ENCODE data around the gene CELF2.
A peak's percentile ranks its signal among the peaks of the same experiment; 100 is the strongest.

Gene CELF2

GRCh38 chr10:11112718-11113117, 95.0 kb downstream of the CELF2 start:
- TF ChIP-seq POLR2AphosphoS5 (IDR thresholded peaks at IDR 0.05; ENCODE audit: low read depth, low read length) (no peak), REST (IDR thresholded peaks at IDR 0.05; ENCODE audit: insufficient read depth in 1 of 2, low read depth in 2 of 2, low read length in 2 of 2) (no peak), SIN3A (IDR thresholded peaks at IDR 0.05; ENCODE audit: borderline replicate concordance, insufficient read depth, low read length) (no peak), FOXP2 (optimal IDR thresholded peaks at IDR 0.05; ENCODE audit: borderline replicate concordance, extremely low read depth, extremely low read length, insufficient read depth) (peak; percentile 35)

DNA sequence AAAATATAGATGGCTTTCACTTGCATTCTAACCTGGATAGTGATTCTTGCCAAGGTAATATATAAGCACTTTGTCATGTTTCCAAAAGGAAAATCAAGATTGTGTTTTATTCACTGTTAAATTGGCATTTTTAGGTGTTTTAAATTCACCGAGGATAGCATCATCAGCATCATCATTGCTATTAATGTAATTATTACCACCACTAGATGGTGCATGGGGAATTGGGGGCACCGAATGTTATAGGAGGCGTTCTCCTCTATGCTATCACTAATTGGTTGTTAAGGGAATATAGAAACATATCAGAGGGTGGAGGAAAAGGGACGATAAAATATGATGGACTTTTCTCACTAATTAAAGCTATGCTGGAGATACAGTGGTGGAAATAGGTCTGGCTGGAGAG, 95.5 kb downstream of the CELF2 start:
- TF ChIP-seq FOXP2 (optimal IDR thresholded peaks at IDR 0.05; ENCODE audit: borderline replicate concordance, extremely low read depth, extremely low read length, insufficient read depth) = no peak
- no peak for TF ChIP-seq SIN3A (IDR thresholded peaks at IDR 0.05; ENCODE audit: borderline replicate concordance, insufficient read depth, low read length)
- TF ChIP-seq POLR2AphosphoS5 (IDR thresholded peaks at IDR 0.05; ENCODE audit: low read depth, low read length) = no peak

DNA sequence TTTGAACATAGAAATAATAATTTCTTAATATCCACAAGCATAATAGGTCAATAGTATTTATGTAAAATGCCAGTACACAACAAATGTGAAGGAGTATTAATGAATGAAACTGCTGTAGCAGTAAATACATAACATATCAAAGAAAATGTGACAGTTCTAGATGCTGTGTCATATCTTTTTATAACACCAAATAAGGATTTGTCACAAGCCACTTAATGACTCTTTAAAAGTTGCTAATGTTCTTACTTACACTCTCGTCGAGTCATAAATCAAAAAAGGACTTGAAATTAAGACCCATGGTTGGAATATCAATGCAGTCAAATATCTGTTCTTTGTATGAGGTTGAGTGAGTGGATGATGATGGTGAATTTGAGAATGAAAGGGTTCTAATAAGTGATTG, 96.6 kb downstream of the CELF2 start:
- TF ChIP-seq FOXP2 (optimal IDR thresholded peaks at IDR 0.05; ENCODE audit: borderline replicate concordance, extremely low read depth, extremely low read length, insufficient read depth) (no peak), POLR2AphosphoS5 (IDR thresholded peaks at IDR 0.05; ENCODE audit: low read depth, low read length) (no peak), TAF1 (IDR thresholded peaks at IDR 0.05; ENCODE audit: borderline replicate concordance, insufficient read depth, low read length) (no peak), REST (IDR thresholded peaks at IDR 0.05; ENCODE audit: insufficient read depth in 1 of 2, low read depth in 2 of 2, low read length in 2 of 2) (no peak), SIN3A (IDR thresholded peaks at IDR 0.05; ENCODE audit: borderline replicate concordance, insufficient read depth, low read length) (no peak)

DNA sequence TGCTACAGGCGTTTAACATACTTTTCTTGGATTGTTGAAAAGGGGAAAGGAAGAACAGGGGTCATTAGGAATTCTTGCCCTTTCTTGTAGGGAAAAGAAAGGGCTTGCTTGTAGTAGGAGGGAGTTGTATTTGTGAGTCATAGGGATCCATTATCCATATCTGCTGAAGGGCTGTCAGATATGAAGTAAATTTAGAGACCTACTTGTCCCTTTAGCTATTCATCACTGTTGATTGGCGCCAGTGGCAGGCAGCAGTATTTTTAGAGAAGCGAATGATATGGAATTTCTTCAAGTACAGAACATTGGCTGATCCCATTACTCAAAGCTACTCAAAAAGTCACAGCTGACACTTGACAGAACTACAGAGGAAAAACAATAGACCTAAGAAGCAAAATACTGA, 97.7 kb downstream of the CELF2 start:
- TF ChIP-seq TAF1 (IDR thresholded peaks at IDR 0.05; ENCODE audit: borderline replicate concordance, insufficient read depth, low read length) (no peak), FOXP2 (optimal IDR thresholded peaks at IDR 0.05; ENCODE audit: borderline replicate concordance, extremely low read depth, extremely low read length, insufficient read depth) (no peak), SIN3A (IDR thresholded peaks at IDR 0.05; ENCODE audit: borderline replicate concordance, insufficient read depth, low read length) (no peak), POLR2AphosphoS5 (IDR thresholded peaks at IDR 0.05; ENCODE audit: low read depth, low read length) (no peak), REST (IDR thresholded peaks at IDR 0.05; ENCODE audit: insufficient read depth in 1 of 2, low read depth in 2 of 2, low read length in 2 of 2) (no peak)

- no peak for TF ChIP-seq REST (IDR thresholded peaks at IDR 0.05; ENCODE audit: insufficient read depth in 1 of 2, low read depth in 2 of 2, low read length in 2 of 2)
These were observed 98.7 kb downstream of the CELF2 start for GRCh38 chr10:11116361-11116760.

Measured in PFSK-1 (cell line).